MCF 10A (cell line): ENCODE measurements around the gene SPATA2. TPM values are rescaled to one million over a fixed set of nuclear protein-coding genes. Genes with fewer than 3 reads are reported as not detected.
A peak's percentile ranks its signal among the peaks of the same experiment; 100 is the strongest.

Experiments used
- BruUV-seq: library from RNA; stranded (reverse); fragments of 400-500 nt; replicated peaks from 2 replicates; lab custom pipeline; 2021; lab: Mats Ljungman, UMichigan
- CTCF ChIA-PET: fragments of 300-600 bp; sonication (Branson Sonifier 250); formaldehyde crosslinking; extraction: SDS; loops from one replicate; lab custom pipeline; 2021; ENCODE audit warnings: antibody characterized with exemption, inconsistent platforms; lab: Yijun Ruan, JAX
- POLR2A ChIA-PET: fragments of 300-600, 350-650 bp; sonication (Branson Sonifier 250); formaldehyde crosslinking; extraction: SDS; loops from one replicate; lab custom pipeline; 2020; ENCODE audit warnings: antibody characterized with exemption, inconsistent platforms; lab: Yijun Ruan, JAX
- DNase-seq: peaks from one replicate; pipeline ENCODE4 v3.0.0-alpha.2; 2018; ENCODE audit not compliant: unreplicated experiment
- H3K27ac Mint-ChIP-seq: one replicate; pipeline ENCODE4 v1.8.0; 2022; ENCODE audit warnings: mild to moderate bottlenecking, low read depth, mixed read lengths; ENCODE audit not compliant: unreplicated experiment
- H3K27me3 Mint-ChIP-seq: one replicate; pipeline ENCODE4 v1.8.0; 2022; ENCODE audit warnings: mixed read lengths; ENCODE audit not compliant: insufficient read depth, unreplicated experiment
- H3K36me3 Mint-ChIP-seq: one replicate; pipeline ENCODE4 v1.8.0; 2022; ENCODE audit warnings: mild to moderate bottlenecking, moderate library complexity, mixed read lengths; ENCODE audit not compliant: insufficient read depth, unreplicated experiment
- H3K4me1 Mint-ChIP-seq: one replicate; pipeline ENCODE4 v1.8.0; 2022; ENCODE audit warnings: mixed read lengths; ENCODE audit not compliant: insufficient read depth, unreplicated experiment
- H3K4me3 Mint-ChIP-seq: one replicate; pipeline ENCODE4 v1.8.0; 2022; ENCODE audit warnings: mild to moderate bottlenecking, moderate library complexity, mixed read lengths; ENCODE audit not compliant: unreplicated experiment
- H3K9me3 Mint-ChIP-seq: one replicate; pipeline ENCODE4 v1.8.0; 2022; ENCODE audit warnings: mixed read lengths; ENCODE audit not compliant: unreplicated experiment
- intact Hi-C: fragments of 100-400 bp; cut with micrococcal nuclease; formaldehyde crosslinking; loops from 2 replicates; pipeline ENCODE4 v1.14.1; 2022
- total RNA-seq: library from RNA; stranded (reverse); gene quantifications from 2 replicates; pipeline ENCODE4 v1.2.3, GENCODE V29; 2022
- TF ChIP-seq, protein P1 (sequence below): fragments of 200-600 bp; IDR thresholded peaks from one replicate; pipeline ENCODE4 v1.8.0; 2022; ENCODE audit warnings: antibody characterized with exemption, mild to moderate bottlenecking; ENCODE audit not compliant: unreplicated experiment

The SPATA2 gene
- total RNA-seq, 1 experiment from 2014 or later = 5.5 TPM

DNA sequence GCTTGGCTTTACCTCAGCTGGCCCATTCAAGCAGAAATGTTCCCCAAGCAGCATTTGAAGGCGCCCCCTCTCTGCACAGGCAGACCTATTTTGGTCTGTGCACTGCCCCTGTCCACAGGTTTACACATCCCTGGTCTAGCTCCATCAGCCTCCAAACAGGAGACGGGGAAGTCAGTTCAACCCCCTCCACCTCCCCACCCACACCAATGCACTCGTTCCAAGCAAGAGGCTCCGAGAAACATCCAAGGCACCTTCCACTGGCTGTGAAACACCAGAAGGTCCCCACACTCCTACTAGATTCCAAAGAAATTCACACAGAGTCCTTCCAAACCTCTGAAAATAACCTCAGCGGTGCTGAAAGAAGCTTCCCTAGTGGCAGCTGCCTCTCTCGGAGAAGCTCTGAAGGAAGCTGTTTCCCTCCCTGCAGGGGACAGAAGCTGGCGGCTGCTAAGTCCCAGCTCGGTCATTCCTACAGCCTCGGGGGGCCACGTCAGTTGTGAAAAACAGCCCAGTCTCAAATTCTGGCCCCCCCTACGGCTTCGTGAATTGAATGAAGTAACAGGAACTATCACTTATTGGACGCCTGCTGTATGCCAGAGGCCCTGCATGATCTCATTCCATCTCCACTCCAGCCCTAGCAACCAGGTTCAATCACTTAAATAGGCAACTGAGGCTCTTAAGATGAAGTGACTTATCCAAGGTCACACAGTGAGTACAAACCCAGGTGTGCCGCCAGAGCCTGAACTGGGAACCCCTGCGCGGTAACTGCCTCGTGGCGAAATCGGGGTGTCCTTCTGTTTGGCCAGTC is 815 bp downstream of the SPATA2 start:
- BruUV-seq = TSS peak; percentile 30
- peak overlapping the region; percentile 90 for H3K4me3 Mint-ChIP-seq
- intact Hi-C loops = no loop called here
- DNase-seq = no peak
- H3K9me3 Mint-ChIP-seq = no peaks in the 10 kb centered on the region
- peaks cover 18% of the 10 kb centered on the region for H3K4me1 Mint-ChIP-seq
- CTCF ChIA-PET = interaction anchor here (0.5 to 2.2 kb wide), 15 partner anchors 9 to 497 kb away, joined by 3 to 13 read pairs (median 4); no protein-coding TSS in a partner anchor
- H3K36me3 Mint-ChIP-seq = peaks cover 18% of the 10 kb centered on the region
- peak overlapping the region; percentile 99 for H3K27ac Mint-ChIP-seq
- POLR2A ChIA-PET = interaction anchor here (0.6 to 7.9 kb wide), 20 partner anchors 11 to 727 kb away, joined by 3 to 146 read pairs (median 3); partner anchors contain the start of gene RNF114
- H3K27me3 Mint-ChIP-seq = no peaks in the 10 kb centered on the region
- TF ChIP-seq, protein P1, sequence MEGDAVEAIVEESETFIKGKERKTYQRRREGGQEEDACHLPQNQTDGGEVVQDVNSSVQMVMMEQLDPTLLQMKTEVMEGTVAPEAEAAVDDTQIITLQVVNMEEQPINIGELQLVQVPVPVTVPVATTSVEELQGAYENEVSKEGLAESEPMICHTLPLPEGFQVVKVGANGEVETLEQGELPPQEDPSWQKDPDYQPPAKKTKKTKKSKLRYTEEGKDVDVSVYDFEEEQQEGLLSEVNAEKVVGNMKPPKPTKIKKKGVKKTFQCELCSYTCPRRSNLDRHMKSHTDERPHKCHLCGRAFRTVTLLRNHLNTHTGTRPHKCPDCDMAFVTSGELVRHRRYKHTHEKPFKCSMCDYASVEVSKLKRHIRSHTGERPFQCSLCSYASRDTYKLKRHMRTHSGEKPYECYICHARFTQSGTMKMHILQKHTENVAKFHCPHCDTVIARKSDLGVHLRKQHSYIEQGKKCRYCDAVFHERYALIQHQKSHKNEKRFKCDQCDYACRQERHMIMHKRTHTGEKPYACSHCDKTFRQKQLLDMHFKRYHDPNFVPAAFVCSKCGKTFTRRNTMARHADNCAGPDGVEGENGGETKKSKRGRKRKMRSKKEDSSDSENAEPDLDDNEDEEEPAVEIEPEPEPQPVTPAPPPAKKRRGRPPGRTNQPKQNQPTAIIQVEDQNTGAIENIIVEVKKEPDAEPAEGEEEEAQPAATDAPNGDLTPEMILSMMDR = no peak

DNA sequence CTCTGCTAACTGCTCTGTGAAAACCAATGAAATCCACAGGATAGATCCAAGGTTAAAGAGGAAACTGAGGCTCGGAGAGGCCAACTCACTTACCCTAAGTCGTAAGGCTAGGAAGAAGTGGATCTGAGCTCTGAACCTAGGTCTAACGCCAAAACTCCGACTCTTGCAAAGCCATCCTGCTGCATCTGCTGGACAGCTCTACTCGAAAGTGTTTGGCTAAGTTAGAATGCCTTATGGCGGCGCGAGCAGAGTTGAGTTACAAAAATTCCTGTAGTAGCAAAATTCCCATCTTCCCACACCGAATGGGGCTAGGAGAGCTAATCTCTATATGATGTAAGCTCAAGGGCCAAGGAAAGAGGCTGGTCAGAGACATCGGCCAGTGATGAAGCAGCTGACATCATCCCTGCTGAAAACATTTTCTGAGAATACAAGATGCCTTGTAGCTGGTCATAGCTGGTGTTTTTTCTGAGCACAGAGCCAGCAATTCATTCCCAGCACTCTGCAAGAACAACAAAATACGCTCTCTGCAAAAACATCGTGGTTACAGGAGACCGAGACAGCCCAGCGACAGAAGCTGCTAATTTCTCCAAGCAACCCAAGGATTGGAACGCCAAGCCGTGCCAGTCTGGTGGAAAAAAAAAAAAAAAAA is 1.8 kb downstream of the SPATA2 start:
- CTCF ChIA-PET = interaction anchor here (0.6 to 2.2 kb wide), 16 partner anchors 8 to 496 kb away, joined by 3 to 13 read pairs (median 4); no protein-coding TSS in a partner anchor
- POLR2A ChIA-PET = interaction anchor here (0.7 to 7.9 kb wide), 12 partner anchors 10 to 291 kb away, joined by 3 to 146 read pairs (median 4); partner anchors contain the start of gene RNF114

DNA sequence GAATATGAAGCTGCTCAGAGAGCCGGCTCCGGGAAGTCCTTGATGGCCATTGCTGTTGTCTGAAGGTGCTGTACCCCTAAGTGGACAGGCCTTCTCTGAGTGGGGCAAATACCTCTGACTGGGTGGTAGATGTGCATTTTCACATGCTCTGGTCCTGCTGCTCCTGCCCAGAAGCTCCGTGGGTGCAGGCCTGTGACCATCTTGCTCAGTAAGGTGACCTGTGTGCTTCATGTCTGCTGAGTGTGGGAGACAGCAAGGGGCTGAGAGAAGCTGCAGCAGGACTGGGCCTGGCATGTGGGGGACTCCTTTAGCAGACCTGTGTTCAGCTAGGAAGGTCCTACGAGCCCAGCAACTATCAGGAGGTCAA is 5.0 kb downstream of the SPATA2 start:
- no peak overlapping the region for H3K4me3 Mint-ChIP-seq
- no TSS peak for BruUV-seq
- H3K9me3 Mint-ChIP-seq = no peaks in the 10 kb centered on the region
- H3K27ac Mint-ChIP-seq = no peak overlapping the region
- H3K27me3 Mint-ChIP-seq = no peaks in the 10 kb centered on the region
- H3K4me1 Mint-ChIP-seq = peaks cover 11% of the 10 kb centered on the region
- POLR2A ChIA-PET = interaction anchor here (0.6 kb wide), 1 partner anchor 28 kb away, joined by 3 read pairs; no protein-coding TSS in a partner anchor
- TF ChIP-seq, protein P1 = no peak
- intact Hi-C loops = no loop called here
- CTCF ChIA-PET = interaction anchor here (1.1 to 1.3 kb wide), 2 partner anchors 20 to 298 kb away, joined by 3 read pairs; no protein-coding TSS in a partner anchor
- H3K36me3 Mint-ChIP-seq = peaks cover 34% of the 10 kb centered on the region
- DNase-seq = no peak

More for the DNA sequence above, 1.8 kb downstream of the SPATA2 start:
- no peak for DNase-seq
- H3K4me3 Mint-ChIP-seq = peak overlapping the region; percentile 90
- no TSS peak for BruUV-seq
- no peaks in the 10 kb centered on the region for H3K9me3 Mint-ChIP-seq
- H3K4me1 Mint-ChIP-seq = peaks cover 18% of the 10 kb centered on the region
- intact Hi-C loops = no loop called here
- TF ChIP-seq, protein P1 = no peak
- H3K36me3 Mint-ChIP-seq = peaks cover 22% of the 10 kb centered on the region
- peak overlapping the region; percentile 99 for H3K27ac Mint-ChIP-seq
- H3K27me3 Mint-ChIP-seq = no peaks in the 10 kb centered on the region
